GM12873 (cell line): ENCODE measurements around the gene INTS7.

ENCODE experiments used
- TF ChIP-seq, protein P1 (sequence below): IDR thresholded peaks from 2 replicates; pipeline ENCODE4 v1.5.1; 2012; ENCODE audit warnings: low read depth, mild to moderate bottlenecking, moderate library complexity, low read length, control low read depth; ENCODE audit not compliant: insufficient read depth; ENCODE audit errors: missing control alignments

The INTS7 gene, protein sequence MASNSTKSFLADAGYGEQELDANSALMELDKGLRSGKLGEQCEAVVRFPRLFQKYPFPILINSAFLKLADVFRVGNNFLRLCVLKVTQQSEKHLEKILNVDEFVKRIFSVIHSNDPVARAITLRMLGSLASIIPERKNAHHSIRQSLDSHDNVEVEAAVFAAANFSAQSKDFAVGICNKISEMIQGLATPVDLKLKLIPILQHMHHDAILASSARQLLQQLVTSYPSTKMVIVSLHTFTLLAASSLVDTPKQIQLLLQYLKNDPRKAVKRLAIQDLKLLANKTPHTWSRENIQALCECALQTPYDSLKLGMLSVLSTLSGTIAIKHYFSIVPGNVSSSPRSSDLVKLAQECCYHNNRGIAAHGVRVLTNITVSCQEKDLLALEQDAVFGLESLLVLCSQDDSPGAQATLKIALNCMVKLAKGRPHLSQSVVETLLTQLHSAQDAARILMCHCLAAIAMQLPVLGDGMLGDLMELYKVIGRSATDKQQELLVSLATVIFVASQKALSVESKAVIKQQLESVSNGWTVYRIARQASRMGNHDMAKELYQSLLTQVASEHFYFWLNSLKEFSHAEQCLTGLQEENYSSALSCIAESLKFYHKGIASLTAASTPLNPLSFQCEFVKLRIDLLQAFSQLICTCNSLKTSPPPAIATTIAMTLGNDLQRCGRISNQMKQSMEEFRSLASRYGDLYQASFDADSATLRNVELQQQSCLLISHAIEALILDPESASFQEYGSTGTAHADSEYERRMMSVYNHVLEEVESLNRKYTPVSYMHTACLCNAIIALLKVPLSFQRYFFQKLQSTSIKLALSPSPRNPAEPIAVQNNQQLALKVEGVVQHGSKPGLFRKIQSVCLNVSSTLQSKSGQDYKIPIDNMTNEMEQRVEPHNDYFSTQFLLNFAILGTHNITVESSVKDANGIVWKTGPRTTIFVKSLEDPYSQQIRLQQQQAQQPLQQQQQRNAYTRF

DNA sequence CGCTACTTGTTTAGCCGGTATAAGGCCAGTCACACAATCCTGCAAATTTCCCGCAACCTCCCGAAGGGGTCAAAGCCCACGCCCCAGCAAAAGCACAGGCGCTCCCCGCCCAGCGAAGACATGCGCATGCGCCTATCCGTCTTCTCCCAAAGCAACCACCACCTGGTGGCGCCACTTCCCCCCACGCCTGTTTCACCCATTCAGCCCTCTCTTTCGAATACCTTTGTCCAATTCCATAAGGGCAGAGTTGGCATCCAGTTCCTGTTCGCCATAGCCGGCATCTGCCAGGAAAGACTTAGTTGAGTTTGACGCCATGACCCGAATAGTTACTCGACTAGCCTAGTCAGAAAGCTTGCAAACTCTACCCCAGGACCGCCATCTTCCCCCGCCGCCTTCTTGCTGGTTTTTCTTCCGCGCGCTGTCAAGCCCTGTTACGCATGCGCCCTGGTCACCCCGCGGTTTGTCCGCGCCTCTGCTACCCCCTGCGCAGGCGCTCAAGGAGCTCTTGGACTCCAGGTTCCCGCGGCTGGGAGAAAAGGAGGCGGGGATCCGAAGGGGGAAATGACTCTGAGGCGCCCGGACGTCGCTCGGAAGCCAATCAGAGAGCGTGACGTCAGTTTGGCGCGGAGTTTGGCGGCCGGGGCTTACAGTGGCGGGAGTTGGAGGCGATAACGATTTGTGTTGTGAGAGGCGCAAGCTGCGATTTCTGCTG, at the start of gene INTS7, which contains the start of gene DTL:
Gene INTS7 (minus strand): TSS at position 435 of the 712 bp plus-strand sequence. CDS start 120 bp downstream, at position 315.
Gene DTL (plus strand): TSS at position 626 of the 712 bp plus-strand sequence. CDS start 143 bp downstream, outside the sequence.
- TF ChIP-seq, protein P1, sequence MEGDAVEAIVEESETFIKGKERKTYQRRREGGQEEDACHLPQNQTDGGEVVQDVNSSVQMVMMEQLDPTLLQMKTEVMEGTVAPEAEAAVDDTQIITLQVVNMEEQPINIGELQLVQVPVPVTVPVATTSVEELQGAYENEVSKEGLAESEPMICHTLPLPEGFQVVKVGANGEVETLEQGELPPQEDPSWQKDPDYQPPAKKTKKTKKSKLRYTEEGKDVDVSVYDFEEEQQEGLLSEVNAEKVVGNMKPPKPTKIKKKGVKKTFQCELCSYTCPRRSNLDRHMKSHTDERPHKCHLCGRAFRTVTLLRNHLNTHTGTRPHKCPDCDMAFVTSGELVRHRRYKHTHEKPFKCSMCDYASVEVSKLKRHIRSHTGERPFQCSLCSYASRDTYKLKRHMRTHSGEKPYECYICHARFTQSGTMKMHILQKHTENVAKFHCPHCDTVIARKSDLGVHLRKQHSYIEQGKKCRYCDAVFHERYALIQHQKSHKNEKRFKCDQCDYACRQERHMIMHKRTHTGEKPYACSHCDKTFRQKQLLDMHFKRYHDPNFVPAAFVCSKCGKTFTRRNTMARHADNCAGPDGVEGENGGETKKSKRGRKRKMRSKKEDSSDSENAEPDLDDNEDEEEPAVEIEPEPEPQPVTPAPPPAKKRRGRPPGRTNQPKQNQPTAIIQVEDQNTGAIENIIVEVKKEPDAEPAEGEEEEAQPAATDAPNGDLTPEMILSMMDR, result peak; percentile 92

DNA sequence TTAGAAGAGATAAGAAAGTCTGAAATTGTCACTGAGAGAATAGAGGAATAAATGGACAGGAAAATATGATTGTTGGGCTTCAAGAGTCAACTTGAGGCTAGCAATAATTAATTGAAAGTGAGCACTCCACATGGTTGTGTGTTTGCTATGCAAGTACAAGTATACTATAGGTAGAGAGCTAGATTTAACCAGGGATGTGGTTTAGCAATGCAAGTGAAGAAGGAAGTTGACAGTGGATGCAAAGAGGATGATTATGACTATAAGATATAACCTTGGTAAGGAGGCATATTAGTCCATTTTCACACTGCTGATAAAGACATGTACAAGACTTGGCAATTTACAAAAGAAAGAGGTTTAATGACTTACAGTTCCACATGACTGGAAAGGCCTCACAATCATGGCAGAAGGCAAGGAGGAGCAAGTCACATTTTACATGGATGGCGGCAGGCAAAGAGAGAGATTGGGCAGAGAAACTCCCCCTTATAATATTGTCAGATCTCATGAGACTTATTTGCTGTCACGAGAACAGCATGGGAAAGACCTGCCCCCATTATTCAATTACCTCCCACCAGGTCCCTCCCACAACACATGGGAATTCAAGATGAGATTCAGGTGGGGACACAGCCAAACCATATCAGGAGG, 47.5 kb upstream of the INTS7 start:
- TF ChIP-seq, protein P1, result no peak

DNA sequence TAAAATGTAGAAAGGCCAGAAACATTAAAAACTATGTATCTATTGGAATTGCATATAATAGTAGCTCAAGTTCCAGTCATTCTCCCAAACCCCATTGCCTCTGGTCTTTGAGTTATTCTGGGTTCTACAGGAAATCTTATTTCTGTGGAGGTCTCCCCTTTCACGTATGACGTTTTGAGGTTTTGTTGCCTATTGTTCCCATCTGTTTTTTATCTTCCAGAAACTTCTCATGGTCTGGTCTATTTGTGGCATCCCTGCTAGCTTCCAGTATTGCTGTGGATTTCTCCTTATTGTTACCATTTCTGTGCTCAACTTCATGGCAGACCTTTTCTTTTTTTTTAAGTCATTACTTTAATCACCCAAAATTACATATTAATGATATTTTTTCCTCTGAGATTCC, 43.5 kb upstream of the INTS7 start:
- TF ChIP-seq, protein P1, result no peak

DNA sequence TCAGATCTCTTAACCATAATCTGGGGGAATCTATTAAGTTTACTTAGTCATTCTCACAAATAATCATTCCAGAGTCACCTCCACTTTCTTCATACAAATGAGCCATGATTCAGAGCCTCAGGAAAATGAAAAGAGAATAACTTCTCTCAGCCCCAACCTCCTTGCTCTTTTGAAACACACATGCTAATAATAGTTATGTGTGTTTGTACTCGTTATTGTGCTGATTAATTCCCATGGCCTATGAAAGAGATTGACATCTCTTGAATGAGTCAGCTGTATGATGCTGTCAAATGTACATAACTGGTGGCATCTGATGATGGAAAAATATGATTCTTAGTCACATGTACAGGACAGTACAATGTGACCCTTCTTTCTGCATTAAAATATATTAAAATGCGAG, 41.7 kb upstream of the INTS7 start:
- TF ChIP-seq, protein P1, result no peak

DNA sequence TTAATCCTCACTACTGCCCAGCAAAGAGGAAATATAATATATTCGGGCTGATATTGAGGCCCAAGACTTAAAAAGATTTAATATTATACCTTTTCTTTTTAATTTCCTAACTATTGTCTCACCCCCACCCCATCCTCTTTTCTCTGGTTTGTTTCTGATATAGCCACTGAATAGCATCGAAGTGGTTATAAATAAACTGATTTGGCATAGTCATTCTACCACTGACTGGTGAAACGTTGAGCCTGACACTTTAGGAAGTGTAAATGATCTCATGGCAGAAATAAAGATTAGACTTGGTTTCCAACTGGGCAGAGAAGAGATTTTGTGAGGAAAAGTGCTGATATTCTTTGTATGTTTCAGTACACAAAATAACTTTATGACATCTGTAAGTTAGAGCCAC, 39.5 kb upstream of the INTS7 start:
- TF ChIP-seq, protein P1, result no peak

DNA sequence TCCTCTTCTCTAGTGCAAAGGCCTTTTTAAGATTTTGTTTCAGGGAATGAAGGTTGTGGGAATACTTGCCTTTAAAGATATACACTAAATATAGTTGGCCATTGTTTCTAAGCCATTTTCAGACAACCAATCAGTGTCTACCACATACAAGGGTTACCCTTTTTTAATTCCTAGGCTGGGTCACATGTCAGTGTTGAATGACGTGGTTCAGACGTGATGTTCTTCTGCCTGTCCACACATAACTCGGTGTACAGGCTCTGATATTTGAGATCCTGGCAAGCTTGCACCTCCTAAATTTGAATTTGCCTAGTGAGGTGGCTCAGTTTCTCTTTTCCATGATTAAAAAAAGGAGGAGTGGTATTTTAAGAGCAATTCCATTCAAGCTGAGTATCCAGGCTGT, 39.0 kb upstream of the INTS7 start:
- TF ChIP-seq, protein P1, result no peak
